ENCODE data around the gene FAM83F.
"Not testable (repeated sequence)": the region's sequence is repeated elsewhere in the genome, so short reads cannot be mapped to it uniquely, and the experiment has no call there.

FAM83F gene

GRCh38 chr22:40014667-40015248 lies 20.0 kb downstream of the FAM83F start:
- H3K4me3 ChIP-seq (ENCODE audit: low read depth, low read length): no peak overlapping the region

- no peak overlapping the region for H3K4me3 ChIP-seq (ENCODE audit: low read depth, low read length)
These were observed 20.7 kb downstream of the FAM83F start for GRCh38 chr22:40015358-40015976.

GRCh38 chr22:40018051-40018450 lies 23.3 kb downstream of the FAM83F start:
- no peak overlapping the region for H3K4me3 ChIP-seq (ENCODE audit: low read depth, low read length)

GRCh38 chr22:40019100-40019499 lies 24.3 kb downstream of the FAM83F start:
- H3K4me3 ChIP-seq (ENCODE audit: low read depth, low read length): no peak overlapping the region

- H3K4me3 ChIP-seq (ENCODE audit: low read depth, low read length): no peak overlapping the region
These were observed 26.2 kb downstream of the FAM83F start for GRCh38 chr22:40020956-40021355.

GRCh38 chr22:40021401-40022000 lies 26.7 kb downstream of the FAM83F start:
- H3K4me3 ChIP-seq (ENCODE audit: low read depth, low read length): no peak overlapping the region

- no peak overlapping the region for H3K4me3 ChIP-seq (ENCODE audit: low read depth, low read length)
These were observed 27.9 kb downstream of the FAM83F start for GRCh38 chr22:40022536-40023240.

- H3K4me3 ChIP-seq (ENCODE audit: low read depth, low read length): no peak overlapping the region
These were observed 28.6 kb downstream of the FAM83F start for GRCh38 chr22:40023341-40023841.

- no peak overlapping the region for H3K4me3 ChIP-seq (ENCODE audit: low read depth, low read length)
These were observed 29.7 kb downstream of the FAM83F start for GRCh38 chr22:40024201-40025061.

- not testable (repeated sequence) for H3K4me3 ChIP-seq (ENCODE audit: low read depth, low read length)
These were observed 30.3 kb downstream of the FAM83F start for GRCh38 chr22:40025062-40025379.

- H3K4me3 ChIP-seq (ENCODE audit: low read depth, low read length): no peak overlapping the region
These were observed 31.1 kb downstream of the FAM83F start for GRCh38 chr22:40025856-40026255.

- H3K4me3 ChIP-seq (ENCODE audit: low read depth, low read length): no peak overlapping the region
These were observed 31.9 kb downstream of the FAM83F start for GRCh38 chr22:40026641-40027040.

- H3K4me3 ChIP-seq (ENCODE audit: low read depth, low read length): no peak overlapping the region
These were observed 32.7 kb downstream of the FAM83F start for GRCh38 chr22:40027191-40028097.

- no peak overlapping the region for H3K4me3 ChIP-seq (ENCODE audit: low read depth, low read length)
These were observed 33.3 kb downstream of the FAM83F start for GRCh38 chr22:40028098-40028425.

- no peak overlapping the region for H3K4me3 ChIP-seq (ENCODE audit: low read depth, low read length)
These were observed 34.6 kb downstream of the FAM83F start for GRCh38 chr22:40029189-40029890.

- H3K4me3 ChIP-seq (ENCODE audit: low read depth, low read length): no peak overlapping the region
These were observed 35.4 kb downstream of the FAM83F start for GRCh38 chr22:40030026-40030757.

- H3K4me3 ChIP-seq (ENCODE audit: low read depth, low read length): no peak overlapping the region
These were observed 36.0 kb downstream of the FAM83F start for GRCh38 chr22:40030758-40031095.

GRCh38 chr22:40031766-40032470 lies 37.2 kb downstream of the FAM83F start:
- no peak overlapping the region for H3K4me3 ChIP-seq (ENCODE audit: low read depth, low read length)
